Thyroid gland (tissue), 4 donors: Measurements from ENCODE around the gene CREB5.

ENCODE experiments used
- POLR2A ChIP-seq, 2 donors: fragments of 450-650 bp; IDR thresholded peaks; one replicate each; pipeline ENCODE4 v1.6.1; 2017; ENCODE audit warnings: antibody characterized with exemption in 2 of 2, mild to moderate bottlenecking in 2 of 2, moderate library complexity in 1 of 2
- TF ChIP-seq, protein P1 (sequence below), 6 experiments: fragments of 200-600 bp in 3 of 6; fragments of 450-650 bp in 3 of 6; sonication (generic) in 3 of 6; IDR thresholded peaks; one replicate each; pipeline ENCODE4 v1.5.1; 2016 to 2019; ENCODE audit warnings: antibody characterized with exemption in 6 of 6, mild to moderate bottlenecking in 2 of 6, inconsistent platforms in 1 of 6, moderate library complexity in 1 of 6

DNA sequence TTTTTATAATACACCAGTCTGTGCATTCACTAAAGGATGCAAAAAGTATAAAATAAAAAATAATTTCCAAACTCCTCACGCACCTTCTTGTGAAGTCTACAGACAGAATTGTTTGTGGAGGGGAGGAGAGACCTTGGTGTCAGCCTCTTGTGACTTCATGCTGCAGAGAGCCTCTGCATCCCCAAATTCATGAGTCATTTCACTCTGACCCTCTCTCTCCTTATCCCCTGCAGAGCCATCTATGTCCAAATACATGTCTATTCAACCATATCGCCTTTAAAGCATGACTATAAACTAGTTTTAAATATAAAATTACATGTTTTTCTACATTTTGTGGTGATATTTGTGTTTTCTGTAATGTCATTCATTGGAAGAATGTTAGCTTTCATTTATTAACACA lies 6.0 kb downstream of the CREB5 start:
- TF ChIP-seq, protein P1, sequence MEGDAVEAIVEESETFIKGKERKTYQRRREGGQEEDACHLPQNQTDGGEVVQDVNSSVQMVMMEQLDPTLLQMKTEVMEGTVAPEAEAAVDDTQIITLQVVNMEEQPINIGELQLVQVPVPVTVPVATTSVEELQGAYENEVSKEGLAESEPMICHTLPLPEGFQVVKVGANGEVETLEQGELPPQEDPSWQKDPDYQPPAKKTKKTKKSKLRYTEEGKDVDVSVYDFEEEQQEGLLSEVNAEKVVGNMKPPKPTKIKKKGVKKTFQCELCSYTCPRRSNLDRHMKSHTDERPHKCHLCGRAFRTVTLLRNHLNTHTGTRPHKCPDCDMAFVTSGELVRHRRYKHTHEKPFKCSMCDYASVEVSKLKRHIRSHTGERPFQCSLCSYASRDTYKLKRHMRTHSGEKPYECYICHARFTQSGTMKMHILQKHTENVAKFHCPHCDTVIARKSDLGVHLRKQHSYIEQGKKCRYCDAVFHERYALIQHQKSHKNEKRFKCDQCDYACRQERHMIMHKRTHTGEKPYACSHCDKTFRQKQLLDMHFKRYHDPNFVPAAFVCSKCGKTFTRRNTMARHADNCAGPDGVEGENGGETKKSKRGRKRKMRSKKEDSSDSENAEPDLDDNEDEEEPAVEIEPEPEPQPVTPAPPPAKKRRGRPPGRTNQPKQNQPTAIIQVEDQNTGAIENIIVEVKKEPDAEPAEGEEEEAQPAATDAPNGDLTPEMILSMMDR (IDR thresholded peaks at IDR 0.05) = no peak
- TF ChIP-seq POLR2A (IDR thresholded peaks at IDR 0.05) = no peak
